K562 (cell line): Measurements from ENCODE around the gene PEPD. TPM values are rescaled to one million over a fixed set of nuclear protein-coding genes. Genes with fewer than 3 reads are reported as not detected.
A peak's percentile ranks its signal among the peaks of the same experiment; 100 is the strongest.

ENCODE experiments used
- ATAC-seq: fragments of 200-7000 bp; cut with Tn5 transposase; 3 replicates; pipeline ENCODE4 v1.9.1; 2020; ENCODE audit warnings: moderate library complexity
- BruUV-seq: library from RNA; stranded (reverse); fragments of 400-500 nt; replicated peaks from 2 replicates; lab custom pipeline; 2021; lab: Mats Ljungman, UMichigan
- CTCF ChIA-PET: fragments of 300-600 bp; formaldehyde crosslinking; extraction: SDS; loops from one replicate; lab custom pipeline; 2021; ENCODE audit warnings: low intra/inter-chr PET ratio; lab: Yijun Ruan, JAX
- POLR2A ChIA-PET: fragments of 300-600, 350-650 bp; sonication (Branson Sonifier 250); formaldehyde crosslinking; extraction: SDS; loops from one replicate; lab custom pipeline; 2021; ENCODE audit warnings: antibody characterized with exemption, inconsistent platforms; lab: Yijun Ruan, JAX
- DNase-seq, 4 experiments: peaks; one replicate each; pipeline versions ENCODE4 v3.0.0 to v3.0.0-alpha.2; 2011 to 2018; ENCODE audit warnings: low spot score in 3 of 4, mixed read lengths in 3 of 4; ENCODE audit errors: extremely low read depth in 1 of 4
- FAIRE-seq: peaks from 2 replicates; lab custom pipeline; 2011; peaks lifted over from hg19 to GRCh38; lab: Jason Lieb, UNC
- H2AFZ ChIP-seq: 2 replicates; pipeline ENCODE4 v1.6.0; 2011; ENCODE audit warnings: low read depth, low read length, control low read depth, inconsistent platforms
- H3K27ac ChIP-seq: fragments of 200-600 bp; 3 replicates; pipeline ENCODE4 v1.8.0; 2011; ENCODE audit warnings: low read depth, mild to moderate bottlenecking, control low read depth, inconsistent platforms, low read length, moderate library complexity, mixed read lengths; ENCODE audit errors: extremely low read depth
- H3K27me3 ChIP-seq, 2 experiments: fragments of 300-600 bp in 1 of 2; 2 replicates in 1 of 2; 3 replicates in 1 of 2; pipeline versions ENCODE4 v1.6.0 to v1.8.0; 2011; ENCODE audit warnings: inconsistent platforms in 2 of 2, low read length in 2 of 2, mild to moderate bottlenecking in 1 of 2, mixed read lengths in 1 of 2, moderate library complexity in 1 of 2; ENCODE audit not compliant: control insufficient read depth in 2 of 2, insufficient read depth in 2 of 2
- H3K36me3 ChIP-seq: fragments of 300-600 bp; 3 replicates; pipeline ENCODE4 v1.8.0; 2011; ENCODE audit warnings: mild to moderate bottlenecking, low read length, inconsistent platforms; ENCODE audit not compliant: control insufficient read depth, insufficient read depth
- H3K4me1 ChIP-seq, 2 experiments: fragments of 200-600 bp in 1 of 2; replicated peaks in 1 of 2; 2 replicates in 1 of 2; 3 replicates in 1 of 2; pipeline versions ENCODE4 v1.5.1 to v1.8.0; 2011; ENCODE audit warnings: inconsistent platforms in 2 of 2, low read length in 2 of 2, mild to moderate bottlenecking in 1 of 2, mixed read lengths in 1 of 2, moderate library complexity in 1 of 2; ENCODE audit not compliant: control insufficient read depth in 2 of 2, insufficient read depth in 2 of 2
- H3K4me2 ChIP-seq: 2 replicates; pipeline ENCODE4 v1.6.1; 2011; ENCODE audit warnings: low read length, control low read depth, inconsistent platforms, mixed read lengths; ENCODE audit not compliant: insufficient read depth
- H3K4me3 ChIP-seq: fragments of 200-600 bp; sonication (generic), shearing (Covaris generic); 2 replicates; pipeline ENCODE4 v1.5.1; 2016; ENCODE audit warnings: control low read depth, inconsistent platforms
- H3K79me2 ChIP-seq: fragments of 200-600 bp; 3 replicates; pipeline ENCODE4 v1.8.0; 2011; ENCODE audit warnings: low read length, inconsistent platforms; ENCODE audit not compliant: control insufficient read depth, insufficient read depth
- H3K9ac ChIP-seq, 2 experiments: 2 replicates each; pipeline versions ENCODE4 v1.6.0 to v1.6.1; 2011; ENCODE audit warnings: low read depth in 2 of 2, low read length in 2 of 2, control low read depth in 1 of 2, inconsistent platforms in 1 of 2, mild to moderate bottlenecking in 1 of 2, mixed read lengths in 1 of 2; ENCODE audit not compliant: insufficient read depth in 1 of 2
- H3K9me1 ChIP-seq: one replicate; pipeline ENCODE4 v1.6.0; 2011; ENCODE audit warnings: inconsistent platforms, mild to moderate bottlenecking, low read length, moderate library complexity; ENCODE audit not compliant: control insufficient read depth, insufficient read depth
- H3K9me3 ChIP-seq: replicated peaks from 2 replicates; pipeline ENCODE4 v1.5.1; 2011; ENCODE audit warnings: low read depth, low read length, inconsistent platforms; ENCODE audit not compliant: control insufficient read depth, insufficient read depth
- H4K20me1 ChIP-seq: replicated peaks from 2 replicates; pipeline ENCODE4 v1.6.1; 2011; ENCODE audit warnings: low read length, inconsistent platforms, mixed read lengths; ENCODE audit not compliant: control insufficient read depth, insufficient read depth
- ARID3A ChIP-seq: IDR thresholded peaks from 2 replicates; pipeline ENCODE4 v1.6.1; 2012; ENCODE audit warnings: low read depth, low read length, improper control_type of control experiment, borderline replicate concordance
- BCOR ChIP-seq: fragments of 450-650 bp; IDR thresholded peaks from 2 replicates; pipeline ENCODE4 v1.6.1; 2016
- CTCF ChIP-seq, 3 experiments: IDR thresholded peaks in 2 of 3; conservative IDR thresholded peaks in 1 of 3; 2 replicates each; pipeline ENCODE4 v1.5.1; 2011 to 2012; ENCODE audit warnings: low read length in 3 of 3, mild to moderate bottlenecking in 3 of 3, control low read depth in 2 of 3, improper control_type of control experiment in 1 of 3, inconsistent platforms in 1 of 3, low read depth in 1 of 3, mixed read lengths in 1 of 3, moderate library complexity in 1 of 3; ENCODE audit not compliant: insufficient read depth in 2 of 3
- FOSL1 ChIP-seq: fragments of 200-800 bp; sonication (Bioruptor generic); conservative IDR thresholded peaks from 2 replicates; pipeline ENCODE4 v1.6.1; 2016; ENCODE audit warnings: missing genetic modification characterization, missing compliant biosample characterization
- HDAC6 ChIP-seq: IDR thresholded peaks from 2 replicates; pipeline ENCODE4 v1.6.1; 2012; ENCODE audit warnings: low read depth, mild to moderate bottlenecking, control low read depth, inconsistent platforms, low read length, moderate library complexity
- MNT ChIP-seq, 2 experiments: fragments of 450-650 bp; conservative IDR thresholded peaks; 2 replicates each; pipeline ENCODE4 v1.6.1; 2017; ENCODE audit warnings: mild to moderate bottlenecking in 2 of 2, moderate library complexity in 2 of 2
- MTF1 ChIP-seq: fragments of 250-450 bp; sonication (Bioruptor Pico); IDR thresholded peaks from 2 replicates; pipeline ENCODE4 v1.9.0; 2021; ENCODE audit warnings: moderate library complexity, mild to moderate bottlenecking, inconsistent platforms, borderline replicate concordance
- PHTF2 ChIP-seq: fragments of 250-450 bp; sonication (Bioruptor Pico); IDR thresholded peaks from 2 replicates; pipeline ENCODE4 v1.5.0; 2021; ENCODE audit warnings: mild to moderate bottlenecking
- PURB ChIP-seq: sonication (generic); formaldehyde crosslinking; IDR thresholded peaks from 2 replicates; pipeline ENCODE4 v1.9.0; 2021; ENCODE audit warnings: low read depth, mild to moderate bottlenecking, missing genetic modification reagents
- ZC3H8 ChIP-seq: fragments of 450-650 bp; IDR thresholded peaks from 2 replicates; pipeline ENCODE4 v1.6.1; 2017
- ZNF133 ChIP-seq: fragments of 250-450 bp; sonication (Bioruptor Pico); IDR thresholded peaks from 2 replicates; pipeline ENCODE4 v1.4.0; 2020; ENCODE audit warnings: mild to moderate bottlenecking
- ZNF232 ChIP-seq: sonication (generic); formaldehyde crosslinking; IDR thresholded peaks from 2 replicates; pipeline ENCODE4 v1.8.0; 2022; ENCODE audit warnings: mild to moderate bottlenecking, missing genetic modification reagents
- ZNF316 ChIP-seq: fragments of 450-650 bp; IDR thresholded peaks from 2 replicates; pipeline ENCODE4 v1.6.1; 2016
- ZNF707 ChIP-seq: fragments of 250-450 bp; sonication (Bioruptor Pico); conservative IDR thresholded peaks from 2 replicates; pipeline ENCODE4 v1.8.0; 2022; ENCODE audit warnings: inconsistent platforms, mild to moderate bottlenecking, moderate library complexity
- ZNF740 ChIP-seq, 3 experiments: fragments of 200-800 bp in 1 of 3; sonication (Bioruptor generic) in 1 of 3; sonication (generic) in 1 of 3; formaldehyde crosslinking in 1 of 3; IDR thresholded peaks; 2 replicates each; pipeline versions ENCODE4 v1.6.1 to v1.8.0; 2016 to 2022; ENCODE audit warnings: mild to moderate bottlenecking in 2 of 3, missing compliant biosample characterization in 2 of 3, missing genetic modification characterization in 2 of 3, missing genetic modification reagents in 1 of 3
- WGBS: fragments of 100-300 bp; shearing (Covaris generic); methylation state at CpG from one replicate; pipeline ENCODE4 v1.1.6; 2016; ENCODE audit warnings: low coverage, mixed read lengths; ENCODE audit not compliant: insufficient coverage; ENCODE audit errors: missing lambda C conversion rate; 5-methylcytosine and 5-hydroxymethylcytosine counted together
- in situ Hi-C: fragments of 300-500 bp; cut with MboI; formaldehyde crosslinking; loops from 4 replicates; pipeline ENCODE4 v1.15.0; 2018; ENCODE audit warnings: inconsistent platforms, mixed read lengths
- intact Hi-C: fragments of 100-400 bp; cut with micrococcal nuclease; formaldehyde crosslinking; loops from 2 replicates; pipeline ENCODE4 v1.14.2; 2022
- polyA plus RNA-seq, 8 experiments: library from polyadenylated mRNA; depleted of rRNA in 4 of 8; stranded (reverse) in 5 of 8; unstranded in 3 of 8; fragments of >200 nt; fragmentation: Nextera tagmentation in 2 of 8; fragmentation: Illumina TruSeq in 1 of 8; extraction: Ambion mirVana in 2 of 8; extraction: Trizol in 1 of 8; gene quantifications; 2 replicates each; pipeline versions ENCODE4 v1.2.1 to v1.2.3, GENCODE V29; 2011 to 2014; ENCODE audit warnings: inconsistent platforms in 1 of 8, missing spikeins in 1 of 8
- total RNA-seq, 7 experiments: library from RNA; depleted of rRNA in 6 of 7; stranded (reverse); fragments of >200 nt in 6 of 7; fragmentation: Illumina TruSeq in 2 of 7; extraction: Trizol in 2 of 7; gene quantifications; 2 replicates each; pipeline versions ENCODE4 v1.2.1 to v1.2.3, GENCODE V29; 2011 to 2021; ENCODE audit warnings: low replicate concordance in 1 of 7

The PEPD gene
- total and polyA plus RNA-seq, 9 of the 15 experiments (the other 6 are each of a cell fraction or from before 2014, with no cell fraction given): 1.3 to 19.2 (median 16.0) TPM

- peak; percentile 88 for FAIRE-seq
- H3K4me1 ChIP-seq: peaks cover 0 to 9% of the 10 kb centered on the region in 2 experiments; a peak in 2 of 5 replicates
- no peak overlapping the region for H3K4me3 ChIP-seq
- H2AFZ ChIP-seq: no peak overlapping the region
- no peaks in the 10 kb centered on the region for H3K36me3 ChIP-seq
- no peak overlapping the region for H3K27ac ChIP-seq
- ChIA-PET POLR2A (interaction anchor here (1.0 to 1.4 kb wide), 3 partner anchors 11 to 340 kb away, joined by 4 to 6 read pairs (median 5); no protein-coding TSS in a partner anchor), CTCF (interaction anchor here (0.9 to 1.7 kb wide), 4 partner anchors 14 to 340 kb away, joined by 3 to 20 read pairs (median 4); no protein-coding TSS in a partner anchor)
- WGBS: 14% methylated on average over 11 of the region's 13 CpGs
- no peaks in the 10 kb centered on the region for H3K9me1 ChIP-seq
- peak; percentile 99 for ATAC-seq
- BruUV-seq: no TSS peak
- intact Hi-C loops: loop anchor here (1.0 kb wide), 1 partner anchor 341 kb away; no protein-coding TSS in a partner anchor
- DNase-seq: peak; percentile 62 to 77 (median 70)
- peaks cover 4 to 47% of the 10 kb centered on the region in 2 experiments; a peak in 4 of 5 replicates for H3K27me3 ChIP-seq
- H3K9me3 ChIP-seq: no peaks in the 10 kb centered on the region
- no peak overlapping the region for H3K9ac ChIP-seq
- no peaks in the 10 kb centered on the region for H3K79me2 ChIP-seq
- no peak overlapping the region for H3K4me2 ChIP-seq
- in situ Hi-C loops: loop anchor here (25.0 kb wide), 1 partner anchor 1282 kb away; no protein-coding TSS in a partner anchor
- peaks cover 15% of the 10 kb centered on the region for H4K20me1 ChIP-seq
- TF ChIP-seq ARID3A (no peak), CTCF (IDR thresholded peaks at IDR 0.05 in 2 of 3, conservative IDR thresholded peaks at IDR 0.05 in 1 of 3; ENCODE audit: insufficient read depth in 2 of 3, low read depth in 1 of 3, low read length in 3 of 3) (peak; percentile 83 to 84 (median 84)), ZNF232 (no peak), ZNF133 (no peak), MTF1 (no peak), FOSL1 (tag) (no peak), BCOR (0 out of 2 replicates have a peak, but pooled peaks have one; percentile 41), HDAC6 (no peak), MNT (conservative IDR thresholded peaks at IDR 0.05) (no peak), PURB (no peak), PHTF2 (CRISPR knock-in tag) (no peak), ZNF707 (CRISPR knock-in tag) (no peak), ZC3H8 (no peak), ZNF740 (CRISPR knock-in tag; IDR thresholded peaks at IDR 0.05) (no peak), ZNF740 (tag; IDR thresholded peaks at IDR 0.05) (no peak), ZNF316 (no peak)
Observed at GRCh38 chr19:33430674-33431277, 90.8 kb downstream of the PEPD start.
